GM19025 (cell line): ENCODE data around the gene PSMD8.
"Not testable (repeated sequence)": the region's sequence is repeated elsewhere in the genome, so short reads cannot be mapped to it uniquely, and the experiment has no call there.

Source experiments
- ATAC-seq: cut with Tn5 transposase; IDR thresholded peaks from one replicate; pipeline ENCODE4 v1.9.1; 2021; ENCODE audit warnings: mild to moderate bottlenecking, low read depth, moderate library complexity; ENCODE audit not compliant: unreplicated experiment

Gene PSMD8

GRCh38 chr19:38374332-38375097, at the start of gene PSMD8:
TSS of gene PSMD8 (plus strand) at chr19:38374571. CDS start at chr19:38374602, 31 bp downstream.
- peak; percentile 93 for ATAC-seq

DNA sequence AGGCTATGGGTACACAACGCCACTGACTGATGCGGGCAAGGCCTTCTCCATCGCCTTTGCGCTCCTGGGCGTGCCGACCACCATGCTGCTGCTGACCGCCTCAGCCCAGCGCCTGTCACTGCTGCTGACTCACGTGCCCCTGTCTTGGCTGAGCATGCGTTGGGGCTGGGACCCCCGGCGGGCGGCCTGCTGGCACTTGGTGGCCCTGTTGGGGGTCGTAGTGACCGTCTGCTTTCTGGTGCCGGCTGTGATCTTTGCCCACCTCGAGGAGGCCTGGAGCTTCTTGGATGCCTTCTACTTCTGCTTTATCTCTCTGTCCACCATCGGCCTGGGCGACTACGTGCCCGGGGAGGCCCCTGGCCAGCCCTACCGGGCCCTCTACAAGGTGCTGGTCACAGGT, 47.8 kb upstream of the PSMD8 start:
- no peak for ATAC-seq

DNA sequence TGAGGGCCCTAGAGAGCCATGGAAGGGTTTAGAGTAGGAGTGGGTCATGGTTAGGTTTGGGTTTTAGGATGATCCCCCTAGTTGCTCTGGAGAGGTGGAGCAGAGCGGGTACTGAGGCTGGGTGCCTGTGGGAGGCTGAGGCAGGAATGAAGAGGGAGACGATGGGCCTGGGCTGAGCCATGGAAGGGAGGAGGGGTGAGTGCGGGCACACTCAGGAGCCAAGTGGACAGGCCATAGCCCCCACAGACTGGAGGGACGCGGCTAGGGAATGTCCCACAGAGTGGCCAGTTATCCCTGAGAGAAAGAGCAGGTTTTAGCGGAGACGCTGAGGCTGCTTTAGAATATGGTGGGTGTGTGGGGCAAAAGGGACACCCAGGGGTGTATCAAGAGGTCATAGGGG, 44.7 kb upstream of the PSMD8 start:
- ATAC-seq = no peak

GRCh38 chr19:38331728-38332127, 42.6 kb upstream of the PSMD8 start:
- ATAC-seq = no peak

DNA sequence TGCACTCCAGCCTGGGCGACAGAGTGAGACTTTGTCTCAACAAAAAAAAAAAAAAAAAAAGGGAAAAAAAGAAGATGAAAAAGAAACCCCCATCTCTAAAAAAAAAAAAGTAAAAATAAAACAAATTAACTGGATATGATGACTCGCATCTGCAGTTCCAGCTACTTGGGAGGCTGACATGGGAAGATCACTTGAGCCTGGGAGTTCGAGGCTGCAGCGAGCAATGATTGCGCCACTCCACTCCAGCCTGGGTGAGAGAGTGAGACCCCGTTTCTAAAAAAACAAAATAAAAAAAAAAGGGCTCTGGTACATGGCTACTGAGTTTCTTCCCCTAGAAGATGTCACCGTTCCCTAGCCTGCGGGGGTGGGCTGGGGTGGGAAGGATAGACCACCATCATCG, 41.1 kb upstream of the PSMD8 start:
- no peak for ATAC-seq

DNA sequence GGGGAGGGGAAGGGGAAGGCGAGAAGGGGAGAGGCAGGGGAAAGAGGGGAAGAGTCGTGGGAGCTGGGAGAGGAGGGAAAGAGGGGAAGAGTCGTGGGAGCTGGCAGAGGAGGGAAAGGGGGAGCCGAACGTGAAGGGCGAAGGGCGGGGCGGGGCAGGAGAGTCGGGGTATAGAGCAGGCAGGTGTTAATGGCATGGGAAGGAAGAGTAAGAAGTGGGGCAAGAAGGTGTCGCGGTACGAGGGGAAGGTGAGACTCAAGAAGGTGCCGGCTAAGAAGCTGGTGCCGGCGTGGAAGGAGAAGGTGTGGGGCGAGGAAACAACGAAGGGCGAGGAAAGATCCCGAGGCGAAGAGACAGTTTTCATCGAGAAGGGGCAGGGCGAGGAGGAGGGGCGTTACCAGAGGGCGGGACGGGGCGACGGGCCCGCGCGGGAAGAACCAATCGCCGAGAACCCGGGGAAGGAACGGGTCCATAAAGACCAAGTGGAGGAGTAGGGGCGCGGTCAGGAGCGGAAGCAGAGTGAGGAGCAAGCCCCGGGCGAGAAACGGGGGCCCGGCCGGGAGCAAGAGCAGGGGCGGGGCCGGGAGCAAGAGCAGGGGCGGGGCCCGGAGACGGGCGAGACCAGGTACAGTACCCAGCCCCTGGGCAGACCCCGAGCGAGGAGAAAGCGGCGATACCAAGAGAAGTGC, 38.3 kb upstream of the PSMD8 start:
- peak; percentile 56 for ATAC-seq

DNA sequence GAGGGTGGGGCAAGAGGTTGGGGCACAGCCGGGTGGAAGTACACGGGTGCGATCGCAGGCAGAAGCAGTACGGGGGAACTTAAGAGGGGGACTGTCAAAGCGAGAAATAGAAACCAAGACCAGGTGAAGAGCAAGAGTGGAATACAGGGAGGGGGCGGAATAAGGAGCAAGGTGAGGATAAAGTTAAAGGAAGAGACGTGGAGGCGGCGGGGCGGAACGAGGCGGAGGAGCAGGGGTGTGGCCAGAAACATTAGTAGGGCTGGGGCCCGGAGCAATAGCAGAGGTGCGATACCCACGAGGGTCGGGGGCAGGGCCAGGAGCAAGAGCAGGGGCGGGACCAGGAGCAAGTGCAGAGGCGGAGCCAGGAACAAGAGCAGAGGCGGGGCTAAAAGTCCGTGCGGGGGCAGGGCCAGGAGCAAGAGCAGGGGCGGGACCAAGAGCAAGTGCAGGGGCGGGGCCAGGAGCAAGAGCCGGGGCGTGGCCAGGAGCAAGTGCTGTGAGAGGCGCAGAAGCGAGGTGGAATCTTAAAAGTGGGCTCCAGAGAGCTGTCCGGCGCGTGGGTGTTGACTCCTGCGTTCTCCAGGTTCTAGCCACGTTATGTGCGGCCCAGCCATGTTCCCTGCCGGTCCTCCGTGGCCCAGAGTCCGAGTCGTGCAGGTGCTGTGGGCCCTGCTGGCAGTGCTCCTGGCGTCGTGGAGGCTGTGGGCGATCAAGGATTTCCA, 37.6 kb upstream of the PSMD8 start:
- peak; percentile 42 for ATAC-seq

- no peak for ATAC-seq
Observed at GRCh38 chr19:38337360-38337653, 37.1 kb upstream of the PSMD8 start.

- ATAC-seq = not testable (repeated sequence)
Observed at GRCh38 chr19:38339011-38339410, 35.4 kb upstream of the PSMD8 start.

DNA sequence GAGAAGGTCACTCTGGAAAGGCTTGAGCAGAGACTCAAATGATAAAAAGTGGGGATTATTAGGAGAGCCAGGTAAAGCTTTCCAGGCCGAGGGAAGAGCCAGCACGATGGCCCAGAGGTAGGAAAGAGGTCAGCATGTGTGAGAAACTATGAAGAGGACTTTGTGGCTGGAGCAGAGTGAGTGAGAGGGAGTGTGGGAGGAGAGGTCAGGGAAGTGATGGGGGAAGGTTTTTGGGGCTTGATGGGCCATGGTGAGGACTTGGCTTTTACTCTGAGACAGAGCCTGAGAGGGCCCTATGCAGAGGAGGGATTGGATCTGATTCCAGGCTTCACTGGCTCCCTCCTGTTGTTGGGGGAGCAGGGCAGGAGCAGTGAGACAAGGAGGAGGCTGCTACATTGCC, 33.4 kb upstream of the PSMD8 start:
- no peak for ATAC-seq

GRCh38 chr19:38346837-38347236, 27.5 kb upstream of the PSMD8 start:
- no peak for ATAC-seq

DNA sequence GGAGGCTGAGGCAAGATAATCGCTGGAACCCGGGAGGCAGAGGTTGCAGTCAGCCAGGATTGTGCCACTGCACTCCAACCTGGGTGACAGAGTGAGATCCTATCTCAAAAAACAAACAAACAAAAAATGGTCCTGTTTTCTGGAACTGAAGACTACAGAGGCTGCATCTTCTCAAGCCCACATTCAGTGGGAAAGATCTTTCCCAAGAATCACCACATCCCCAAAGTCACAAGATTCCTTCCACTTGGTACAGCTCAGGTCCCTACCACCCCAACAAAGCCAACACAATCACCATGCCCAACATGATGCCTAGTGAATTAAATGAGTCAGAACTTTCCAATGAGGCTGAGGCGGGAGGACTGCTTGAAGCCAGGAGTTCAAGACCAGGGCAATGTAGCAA, 23.5 kb upstream of the PSMD8 start:
- ATAC-seq = no peak

- ATAC-seq = no peak
Observed at GRCh38 chr19:38351865-38352395, 22.4 kb upstream of the PSMD8 start.

GRCh38 chr19:38352611-38353010, 21.8 kb upstream of the PSMD8 start:
- ATAC-seq = no peak

GRCh38 chr19:38355728-38356725, 18.3 kb upstream of the PSMD8 start:
- ATAC-seq = no peak

GRCh38 chr19:38358071-38358470, 16.3 kb upstream of the PSMD8 start:
- ATAC-seq = no peak

DNA sequence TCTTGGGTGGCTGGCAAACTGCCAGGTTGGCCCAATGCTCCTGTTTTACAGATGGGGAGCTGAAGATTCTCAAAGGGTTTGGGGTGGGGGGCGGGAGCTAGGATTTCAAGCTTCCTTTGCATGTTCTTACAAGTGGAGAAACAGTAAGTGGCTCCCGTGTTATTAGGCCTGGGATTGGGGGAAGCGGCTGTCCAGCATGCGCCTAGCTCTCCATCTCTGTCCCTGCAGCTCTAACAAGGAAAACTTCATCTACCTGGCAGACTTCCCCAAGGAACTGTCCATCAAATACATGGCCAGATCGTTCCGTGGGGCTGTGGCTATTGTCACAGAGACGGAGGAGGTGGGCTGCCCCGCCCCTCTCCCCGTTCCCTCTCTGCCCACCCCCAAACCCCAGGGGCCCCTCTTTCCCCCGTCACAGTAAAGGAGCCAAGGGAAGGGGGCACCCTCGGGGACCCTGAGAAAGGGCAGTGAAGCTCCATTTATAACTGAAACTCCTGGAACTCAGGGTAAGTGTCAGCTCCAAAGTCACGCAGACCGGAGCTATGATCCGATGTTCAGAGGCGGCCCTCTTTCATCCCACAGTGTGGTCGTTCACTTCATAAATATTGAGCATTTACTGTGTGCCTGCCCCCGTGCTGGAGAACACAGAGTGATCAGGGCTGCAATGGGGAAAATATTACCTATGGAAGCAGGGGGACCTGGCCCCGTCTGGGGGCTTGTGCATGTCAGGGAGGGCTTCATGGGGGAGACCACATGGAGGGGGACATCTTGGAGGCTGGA, 14.9 kb upstream of the PSMD8 start:
- ATAC-seq = no peak

DNA sequence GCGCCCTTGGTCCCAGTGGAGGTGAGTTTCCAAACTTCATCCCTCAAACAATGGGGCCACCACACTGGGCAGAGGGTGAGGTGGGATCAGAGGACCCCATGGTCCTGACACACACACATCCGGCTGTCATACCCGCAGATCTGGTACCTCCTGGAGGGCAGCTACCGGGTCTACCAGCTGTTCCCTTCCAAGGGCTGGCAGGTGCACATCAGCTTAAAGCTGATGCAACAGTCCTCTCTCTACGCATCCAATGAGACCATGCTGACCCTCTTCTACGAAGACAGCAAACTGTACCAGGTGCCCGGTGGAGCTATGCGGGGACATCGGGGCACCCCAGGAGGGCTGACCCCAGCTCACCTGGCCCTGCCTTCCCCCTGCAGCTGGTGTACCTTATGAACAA, 14.0 kb upstream of the PSMD8 start:
- ATAC-seq = no peak

DNA sequence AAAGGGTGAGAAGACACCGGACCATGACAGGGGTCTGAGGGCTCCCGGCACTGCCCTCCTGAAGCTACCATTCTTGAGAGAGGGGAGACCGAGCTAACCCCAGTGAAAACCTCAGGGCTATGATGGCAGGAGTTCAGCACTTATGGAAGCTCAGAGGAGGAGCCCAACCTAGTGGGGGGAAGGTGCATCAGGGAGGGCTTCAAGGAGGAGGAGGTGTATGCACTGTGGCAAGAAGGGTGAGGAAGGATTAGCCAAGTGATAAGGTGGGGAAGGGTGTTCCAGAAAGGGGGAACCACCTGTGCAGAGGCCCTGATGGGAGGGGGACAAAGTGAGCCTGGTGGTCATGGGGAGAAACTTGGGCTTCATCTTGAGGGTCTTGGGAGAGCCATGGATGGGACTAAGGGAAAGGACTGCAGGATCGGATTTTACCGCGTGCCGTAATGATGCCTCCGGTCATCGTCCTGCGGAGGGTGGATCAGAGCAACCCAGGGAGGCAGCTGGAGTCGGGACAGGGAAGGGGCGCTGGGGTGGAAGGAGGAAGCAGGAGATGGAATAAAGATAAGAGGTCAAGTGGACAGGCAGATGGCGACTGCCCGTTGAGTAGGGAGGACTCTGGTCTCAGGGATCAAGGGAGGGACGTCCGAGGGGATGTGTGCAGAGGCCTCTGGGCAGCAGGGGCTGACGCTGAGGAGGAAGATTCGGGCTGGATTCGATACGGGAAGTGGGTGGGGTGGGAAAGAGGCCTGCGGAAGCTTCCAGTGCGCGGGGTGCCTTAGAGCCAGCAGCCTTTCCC, 13.3 kb upstream of the PSMD8 start:
- ATAC-seq = no peak
